ENCODE data around the gene MPV17L2.
A peak's percentile ranks its signal among the peaks of the same experiment; 100 is the strongest.

Gene MPV17L2

DNA sequence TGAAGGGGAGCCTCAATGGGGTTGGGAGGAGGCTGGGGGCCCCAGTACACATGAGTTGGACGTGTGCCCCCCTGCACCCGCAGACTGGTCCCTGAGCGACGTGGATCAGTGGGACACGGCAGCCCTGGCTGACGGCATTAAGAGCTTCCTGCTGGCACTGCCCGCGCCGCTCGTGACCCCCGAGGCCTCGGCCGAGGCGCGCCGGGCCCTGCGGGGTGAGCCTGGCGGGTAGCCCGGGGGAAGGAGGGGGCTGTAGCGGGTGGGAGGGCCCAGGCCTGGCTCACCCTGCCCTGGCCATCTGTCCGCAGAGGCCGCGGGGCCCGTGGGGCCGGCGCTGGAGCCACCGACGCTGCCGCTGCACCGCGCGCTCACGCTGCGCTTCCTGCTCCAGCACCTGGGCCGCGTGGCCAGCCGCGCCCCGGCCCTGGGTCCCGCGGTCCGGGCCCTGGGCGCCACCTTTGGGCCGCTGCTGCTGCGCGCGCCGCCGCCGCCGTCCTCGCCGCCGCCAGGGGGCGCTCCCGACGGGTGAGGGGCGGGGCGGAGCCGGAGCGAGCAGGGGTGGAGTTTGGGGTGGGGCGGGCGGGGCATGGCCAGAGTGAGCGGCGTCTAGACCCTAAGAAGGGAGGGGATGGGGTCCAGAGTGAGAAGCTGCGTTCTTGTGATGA, 31.9 kb upstream of the MPV17L2 start:
- DNase-seq (ENCODE audit: low spot score) = peak; percentile 90

- no peak for DNase-seq (ENCODE audit: low spot score)
These were observed 31.4 kb upstream of the MPV17L2 start for GRCh38 chr19:18161636-18162002.

GRCh38 chr19:18164072-18164471, 28.9 kb upstream of the MPV17L2 start:
- DNase-seq (ENCODE audit: low spot score) = no peak

DNA sequence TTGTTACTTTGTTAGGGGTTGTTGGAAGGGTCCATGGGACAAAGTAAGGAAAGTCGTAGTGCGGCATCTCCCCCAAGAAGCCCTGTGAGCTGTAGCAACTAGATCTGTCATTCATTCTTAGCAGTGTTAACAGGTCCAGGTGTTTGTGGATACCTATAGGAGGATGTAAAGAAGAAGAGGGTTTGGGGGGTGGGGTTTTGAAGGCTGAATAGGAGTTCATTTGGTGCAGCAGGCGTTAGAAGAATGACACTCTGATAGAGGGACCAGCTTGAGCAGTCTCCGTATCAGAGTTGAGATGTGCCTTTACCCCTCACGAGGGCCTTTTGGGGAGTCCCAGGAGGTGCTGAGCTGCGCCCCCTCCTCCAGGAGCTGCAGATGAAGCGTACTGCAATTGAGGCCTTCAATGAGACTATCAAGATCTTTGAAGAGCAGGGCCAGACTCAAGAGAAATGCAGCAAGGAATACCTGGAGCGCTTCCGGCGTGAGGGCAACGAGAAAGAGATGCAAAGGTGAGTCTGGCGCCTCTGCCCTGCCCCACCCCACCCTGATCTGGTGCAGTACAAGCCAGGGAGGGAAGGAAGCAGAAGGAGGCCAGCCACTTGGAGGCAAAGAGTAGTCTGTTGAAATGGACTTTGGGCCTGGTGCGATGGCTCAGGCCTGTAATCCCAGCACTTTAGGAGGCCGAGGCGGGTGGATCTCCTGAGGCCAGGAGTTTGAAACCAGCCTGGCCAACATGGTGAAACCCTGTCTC, 27.0 kb upstream of the MPV17L2 start:
- DNase-seq (ENCODE audit: low spot score) = no peak

DNA sequence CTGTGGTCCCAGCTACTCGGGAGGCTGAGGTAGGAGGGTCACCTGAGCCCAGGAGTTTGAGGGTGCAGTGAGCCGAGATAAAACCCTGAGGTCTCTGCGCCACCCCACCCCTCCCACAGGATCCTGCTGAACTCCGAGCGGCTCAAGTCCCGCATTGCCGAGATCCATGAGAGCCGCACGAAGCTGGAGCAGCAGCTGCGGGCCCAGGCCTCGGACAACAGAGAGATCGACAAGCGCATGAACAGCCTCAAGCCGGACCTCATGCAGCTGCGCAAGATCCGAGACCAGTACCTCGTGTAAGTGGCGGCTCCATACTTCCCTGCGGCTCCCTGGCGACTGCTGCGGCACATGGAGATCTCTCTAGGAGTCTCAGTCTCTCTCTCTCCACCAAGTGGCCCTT, 26.0 kb upstream of the MPV17L2 start:
- no peak for DNase-seq (ENCODE audit: low spot score)

DNA sequence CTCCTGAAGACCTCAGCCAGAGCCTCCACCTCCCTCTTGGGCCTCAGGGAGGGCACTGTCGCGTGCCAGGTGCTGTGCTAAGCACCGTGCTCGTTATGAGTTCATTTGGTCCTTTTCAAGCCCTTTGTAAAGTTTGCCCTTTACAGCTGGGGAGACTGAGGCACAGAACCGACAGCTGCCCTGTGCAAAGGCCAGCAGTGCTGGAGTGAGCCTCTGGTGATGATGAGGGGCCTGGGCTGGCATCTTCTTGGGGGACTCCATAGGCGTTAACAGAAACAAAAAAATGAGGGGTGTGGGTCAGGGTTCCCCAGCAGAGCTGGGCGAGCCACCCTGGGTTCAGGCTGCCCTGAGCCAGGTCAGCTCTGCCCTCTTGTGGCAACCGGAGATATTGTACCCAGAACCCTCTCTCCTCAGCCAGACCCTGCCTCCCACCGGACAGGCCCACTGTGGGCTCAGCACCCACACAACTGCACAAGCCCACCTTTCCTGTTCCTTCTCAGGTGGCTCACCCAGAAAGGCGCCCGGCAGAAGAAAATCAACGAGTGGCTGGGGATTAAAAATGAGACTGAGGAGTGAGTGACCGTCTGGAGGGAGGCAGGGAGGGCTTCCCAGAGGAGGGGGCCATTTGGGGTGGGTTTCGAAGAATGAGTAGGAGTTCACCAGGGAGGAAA, 24.9 kb upstream of the MPV17L2 start:
- DNase-seq (ENCODE audit: low spot score) = peak; percentile 72

- DNase-seq (ENCODE audit: low spot score) = no peak
These were observed 24.2 kb upstream of the MPV17L2 start for GRCh38 chr19:18168673-18169381.

GRCh38 chr19:18170714-18171255, 22.2 kb upstream of the MPV17L2 start:
- peak; percentile 2 for DNase-seq (ENCODE audit: low spot score)

DNA sequence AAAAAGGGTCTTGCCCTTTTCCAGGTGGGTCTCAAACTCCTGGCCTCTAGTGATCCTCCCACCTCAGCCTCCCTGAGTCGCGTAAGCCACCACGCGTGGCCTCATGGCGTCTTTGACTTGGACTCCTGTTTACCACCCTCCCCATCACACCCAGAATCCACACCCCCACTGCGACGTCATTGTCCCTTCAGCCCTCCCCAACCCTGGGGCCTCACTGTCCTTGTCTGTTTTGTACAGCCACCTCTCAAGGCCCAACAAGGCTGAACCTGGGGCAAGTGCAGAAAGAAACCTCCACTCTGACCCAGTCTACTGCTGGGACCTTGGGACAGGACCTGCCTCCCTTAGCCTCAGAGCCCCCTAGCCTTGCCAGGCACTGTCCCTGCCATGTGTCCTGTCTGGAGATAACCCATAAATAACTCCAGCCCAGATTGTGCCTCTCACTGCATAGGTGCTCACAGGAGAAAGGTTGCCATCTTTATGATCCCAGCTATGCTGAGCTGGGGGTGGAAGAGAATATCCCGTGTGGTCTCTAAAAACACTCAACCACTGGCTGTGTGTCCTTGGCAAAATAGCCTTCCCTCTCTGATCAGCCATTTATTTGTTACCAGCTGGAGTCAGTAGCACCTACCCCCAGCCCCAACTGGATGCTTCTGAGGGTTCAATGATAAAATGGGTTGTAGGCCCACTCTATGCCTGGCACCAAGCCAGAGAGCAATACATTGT, 21.3 kb upstream of the MPV17L2 start:
- peak; percentile 5 for DNase-seq (ENCODE audit: low spot score)

GRCh38 chr19:18172331-18173053, 20.5 kb upstream of the MPV17L2 start:
- DNase-seq (ENCODE audit: low spot score) = no peak

GRCh38 chr19:18173054-18173571, 19.9 kb upstream of the MPV17L2 start:
- DNase-seq (ENCODE audit: low spot score) = no peak

DNA sequence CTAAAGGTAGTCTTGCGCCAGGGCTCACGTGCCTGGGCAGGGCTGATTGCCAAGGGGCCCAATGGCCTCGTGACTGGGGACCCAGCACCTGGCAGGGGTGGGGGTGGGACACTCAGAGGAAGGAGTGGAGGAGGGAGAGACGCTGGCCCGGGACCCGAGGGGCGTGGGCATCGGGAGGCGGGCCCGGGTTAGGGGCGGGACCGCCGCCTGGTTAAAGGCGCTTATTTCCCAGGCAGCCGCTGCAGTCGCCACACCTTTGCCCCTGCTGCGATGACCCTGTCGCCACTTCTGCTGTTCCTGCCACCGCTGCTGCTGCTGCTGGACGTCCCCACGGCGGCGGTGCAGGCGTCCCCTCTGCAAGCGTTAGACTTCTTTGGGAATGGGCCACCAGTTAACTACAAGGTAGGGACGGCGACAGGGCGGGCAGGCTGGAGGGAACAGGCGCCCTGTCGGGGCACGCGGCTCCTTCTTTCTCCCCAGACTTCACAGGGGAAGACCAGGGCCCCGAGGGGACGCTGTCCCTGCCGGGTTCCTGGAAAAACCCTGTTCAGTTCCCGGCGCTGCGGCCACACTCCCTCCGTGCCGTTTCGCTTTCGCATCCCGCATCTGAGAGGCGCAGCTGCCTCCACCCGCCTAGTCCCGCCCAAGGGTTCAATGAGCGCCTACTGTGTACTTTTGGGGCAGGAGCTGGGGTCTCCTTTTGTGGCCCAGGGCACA, 19.3 kb upstream of the MPV17L2 start, which contains the start of gene IFI30:
IFI30 (plus strand) TSS at position 242 of the 717 bp plus-strand sequence; CDS start at position 271, 29 bp downstream.
- DNase-seq (ENCODE audit: low spot score) = peak; percentile 57

DNA sequence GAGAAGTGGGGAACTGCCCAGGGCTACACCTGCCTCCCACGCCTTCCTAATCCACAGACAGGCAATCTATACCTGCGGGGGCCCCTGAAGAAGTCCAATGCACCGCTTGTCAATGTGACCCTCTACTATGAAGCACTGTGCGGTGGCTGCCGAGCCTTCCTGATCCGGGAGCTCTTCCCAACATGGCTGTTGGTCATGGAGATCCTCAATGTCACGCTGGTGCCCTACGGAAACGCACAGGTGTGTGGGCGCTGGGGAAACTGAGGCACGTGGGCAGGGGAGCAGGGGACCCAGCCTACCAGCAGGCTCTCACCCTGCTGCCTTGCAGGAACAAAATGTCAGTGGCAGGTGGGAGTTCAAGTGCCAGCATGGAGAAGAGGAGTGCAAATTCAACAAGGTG, 18.0 kb upstream of the MPV17L2 start:
- DNase-seq (ENCODE audit: low spot score) = no peak

DNA sequence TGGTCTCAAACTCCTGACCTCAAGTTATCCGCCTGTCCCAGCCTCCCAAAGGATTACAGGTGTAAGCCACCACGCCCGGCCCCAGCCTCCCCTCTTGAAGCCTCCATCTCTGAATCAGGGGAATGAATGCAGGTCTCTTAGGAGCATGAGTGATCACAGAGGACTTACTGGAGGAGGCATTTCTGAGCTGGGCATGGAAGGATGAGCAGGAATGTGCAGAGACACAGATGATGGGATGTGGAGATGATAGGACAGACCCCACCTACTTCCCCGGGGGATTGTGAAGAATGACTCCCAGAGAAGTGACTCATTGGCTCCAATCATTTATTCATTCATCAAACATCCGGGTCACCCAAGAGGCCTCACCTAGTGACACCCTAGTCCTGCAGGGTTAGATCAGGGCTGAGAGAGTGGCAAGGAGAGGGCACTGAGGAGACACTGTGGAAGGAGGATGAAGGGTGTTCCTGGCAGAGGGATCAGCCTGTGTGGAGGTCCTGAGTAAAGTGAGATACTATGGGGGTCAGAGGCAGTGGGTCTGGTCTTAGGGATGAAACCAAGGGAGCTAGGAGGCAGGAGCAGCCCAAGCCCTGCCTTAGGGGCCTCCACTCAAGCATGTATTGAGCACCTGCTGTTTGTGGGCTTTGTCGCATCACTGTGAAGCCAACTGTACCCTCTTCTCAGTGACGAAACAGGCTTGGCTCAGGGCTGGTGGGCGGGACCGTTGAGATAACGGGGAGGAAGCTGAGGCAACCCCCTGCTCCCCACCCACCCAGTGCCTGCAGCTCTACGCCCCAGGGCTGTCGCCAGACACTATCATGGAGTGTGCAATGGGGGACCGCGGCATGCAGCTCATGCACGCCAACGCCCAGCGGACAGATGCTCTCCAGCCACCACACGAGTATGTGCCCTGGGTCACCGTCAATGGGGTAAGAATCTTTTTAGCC, 16.4 kb upstream of the MPV17L2 start:
- no peak for DNase-seq (ENCODE audit: low spot score)

- DNase-seq (ENCODE audit: low spot score) = no peak
These were observed 13.1 kb upstream of the MPV17L2 start for GRCh38 chr19:18179957-18180356.

- DNase-seq (ENCODE audit: low spot score) = no peak
These were observed 9.5 kb upstream of the MPV17L2 start for GRCh38 chr19:18183529-18183928.

DNA sequence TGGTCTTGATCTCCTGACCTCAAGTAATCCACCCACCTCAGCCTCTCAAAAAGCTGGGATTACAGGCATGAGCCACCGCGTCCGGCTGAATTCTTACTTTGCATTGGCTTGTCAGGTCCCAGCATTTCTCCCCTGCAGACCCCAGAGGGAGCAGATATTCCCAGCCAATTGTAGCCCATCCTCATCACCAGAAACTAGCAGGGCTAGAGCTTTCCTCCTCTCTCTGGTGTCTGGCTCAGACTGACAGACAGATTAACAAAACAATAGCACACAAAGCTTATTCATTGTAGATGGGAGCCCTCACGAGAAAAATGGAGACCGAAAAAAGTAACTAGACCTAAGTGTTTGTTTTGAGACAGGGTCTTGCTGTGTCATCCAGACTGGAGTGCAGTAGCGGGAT, 7.5 kb upstream of the MPV17L2 start:
- no peak for DNase-seq (ENCODE audit: low spot score)

- no peak for DNase-seq (ENCODE audit: low spot score)
These were observed 2.7 kb upstream of the MPV17L2 start for GRCh38 chr19:18190278-18190677.

DNA sequence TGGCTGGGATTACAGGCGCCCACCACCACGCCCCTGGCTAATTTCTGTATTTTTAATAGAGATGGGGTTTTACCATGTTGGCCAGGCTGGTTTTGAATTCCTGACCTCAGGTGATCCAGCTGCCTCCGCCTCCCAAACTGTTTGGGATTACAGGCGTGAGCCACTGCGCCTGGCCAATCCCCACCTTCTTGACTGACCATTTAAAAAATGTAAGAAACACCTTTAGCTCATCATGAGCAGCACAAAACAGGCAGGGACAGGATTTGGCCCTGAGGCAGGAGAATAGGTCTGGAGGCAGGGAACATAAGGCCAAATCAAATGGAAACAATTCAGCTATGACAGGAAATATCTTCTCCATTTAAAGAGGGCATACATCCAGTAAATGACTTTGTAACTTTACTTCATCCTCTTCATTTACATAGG, 1.4 kb upstream of the MPV17L2 start:
- no peak for DNase-seq (ENCODE audit: low spot score)

Data from hematopoietic multipotent progenitor cell treated with erythropoietin and hydrocortisone succinate and interleukin-3 and kit ligand, for 17 days (in vitro differentiated cells).